GM13977 (cell line): ENCODE measurements around the gene FLRT2.

Experiments used
- DNase-seq: peaks from one replicate; pipeline ENCODE4 v3.0.0; 2012; ENCODE audit warnings: low spot score
- in situ Hi-C: fragments of 300-500 bp; cut with MboI; formaldehyde crosslinking; loops from one replicate; pipeline ENCODE4 v1.12.0; 2022; ENCODE audit warnings: low sequenced_read_pairs, low pct_unique_long_range_greater_than_20kb, mixed read lengths, inconsistent platforms; ENCODE audit not compliant: unreplicated experiment
- TF ChIP-seq, protein P1 (sequence below): IDR thresholded peaks from 2 replicates; pipeline ENCODE4 v1.5.1; 2012; ENCODE audit warnings: mild to moderate bottlenecking, control low read depth; ENCODE audit not compliant: insufficient read depth; ENCODE audit errors: extremely low read depth, missing control alignments

Gene FLRT2

DNA sequence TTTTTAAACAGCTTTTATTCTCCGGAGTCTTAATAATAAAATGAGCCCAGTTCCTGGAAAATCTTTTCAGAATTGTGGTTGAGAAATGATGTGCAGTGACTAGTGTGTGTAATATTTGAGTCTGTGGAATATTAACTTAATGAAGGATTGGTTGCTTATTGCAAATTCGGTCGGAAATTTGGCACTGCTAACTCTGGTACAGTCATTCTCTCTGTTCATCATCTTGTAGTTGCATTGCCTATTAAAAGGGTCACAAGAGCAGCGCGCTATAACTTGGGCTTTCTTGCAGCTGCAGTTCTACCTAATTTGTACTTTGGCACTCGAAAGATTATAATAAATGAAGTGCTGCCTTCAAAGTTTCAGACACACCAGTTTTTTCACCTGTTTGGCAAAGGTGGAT, 146.0 kb downstream of the FLRT2 start:
- in situ Hi-C loops: no loop called here

DNA sequence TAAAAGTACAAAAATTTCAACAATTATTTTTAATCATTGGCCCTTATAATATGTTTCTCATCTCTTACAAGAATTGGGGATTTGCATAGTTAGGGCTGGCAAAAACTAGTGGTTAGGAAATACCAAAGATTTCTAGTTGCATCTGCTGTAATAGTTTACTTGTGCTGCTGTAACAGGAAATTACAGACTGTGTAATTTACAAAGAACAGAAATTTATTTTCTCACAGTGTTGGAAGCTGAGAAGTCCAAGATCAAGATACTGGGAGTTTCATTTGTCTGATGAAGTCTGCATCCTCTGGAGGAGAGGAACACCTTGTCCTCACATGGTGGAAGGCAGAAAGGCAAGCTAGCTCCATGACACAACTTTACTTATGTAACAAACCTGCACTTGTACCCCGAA, 157.0 kb downstream of the FLRT2 start:
- no peak for DNase-seq
- TF ChIP-seq, protein P1, sequence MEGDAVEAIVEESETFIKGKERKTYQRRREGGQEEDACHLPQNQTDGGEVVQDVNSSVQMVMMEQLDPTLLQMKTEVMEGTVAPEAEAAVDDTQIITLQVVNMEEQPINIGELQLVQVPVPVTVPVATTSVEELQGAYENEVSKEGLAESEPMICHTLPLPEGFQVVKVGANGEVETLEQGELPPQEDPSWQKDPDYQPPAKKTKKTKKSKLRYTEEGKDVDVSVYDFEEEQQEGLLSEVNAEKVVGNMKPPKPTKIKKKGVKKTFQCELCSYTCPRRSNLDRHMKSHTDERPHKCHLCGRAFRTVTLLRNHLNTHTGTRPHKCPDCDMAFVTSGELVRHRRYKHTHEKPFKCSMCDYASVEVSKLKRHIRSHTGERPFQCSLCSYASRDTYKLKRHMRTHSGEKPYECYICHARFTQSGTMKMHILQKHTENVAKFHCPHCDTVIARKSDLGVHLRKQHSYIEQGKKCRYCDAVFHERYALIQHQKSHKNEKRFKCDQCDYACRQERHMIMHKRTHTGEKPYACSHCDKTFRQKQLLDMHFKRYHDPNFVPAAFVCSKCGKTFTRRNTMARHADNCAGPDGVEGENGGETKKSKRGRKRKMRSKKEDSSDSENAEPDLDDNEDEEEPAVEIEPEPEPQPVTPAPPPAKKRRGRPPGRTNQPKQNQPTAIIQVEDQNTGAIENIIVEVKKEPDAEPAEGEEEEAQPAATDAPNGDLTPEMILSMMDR: no peak
- in situ Hi-C loops: no loop called here

More for the DNA sequence above, 146.0 kb downstream of the FLRT2 start:
- no peak for DNase-seq
- TF ChIP-seq, protein P1: no peak

DNA sequence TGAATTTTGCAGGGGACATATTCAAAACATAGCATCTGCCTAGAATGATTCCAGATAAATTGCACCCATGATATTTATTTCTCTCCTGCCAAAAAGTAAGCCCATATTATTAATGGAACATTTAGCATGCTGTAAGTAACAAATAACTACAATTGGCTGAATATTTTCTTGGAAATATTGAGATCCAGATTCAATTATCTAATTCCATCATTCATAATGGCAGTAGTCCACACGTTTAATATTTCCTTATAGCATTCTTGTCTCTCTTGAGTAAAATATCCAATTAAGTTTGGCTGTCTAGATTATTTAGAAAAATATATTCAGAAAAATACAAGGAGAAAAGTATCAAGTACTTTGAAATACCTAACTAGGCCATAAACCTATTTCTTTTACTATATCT, 157.5 kb downstream of the FLRT2 start:
- DNase-seq: no peak
- TF ChIP-seq, protein P1: no peak
- in situ Hi-C loops: no loop called here

DNA sequence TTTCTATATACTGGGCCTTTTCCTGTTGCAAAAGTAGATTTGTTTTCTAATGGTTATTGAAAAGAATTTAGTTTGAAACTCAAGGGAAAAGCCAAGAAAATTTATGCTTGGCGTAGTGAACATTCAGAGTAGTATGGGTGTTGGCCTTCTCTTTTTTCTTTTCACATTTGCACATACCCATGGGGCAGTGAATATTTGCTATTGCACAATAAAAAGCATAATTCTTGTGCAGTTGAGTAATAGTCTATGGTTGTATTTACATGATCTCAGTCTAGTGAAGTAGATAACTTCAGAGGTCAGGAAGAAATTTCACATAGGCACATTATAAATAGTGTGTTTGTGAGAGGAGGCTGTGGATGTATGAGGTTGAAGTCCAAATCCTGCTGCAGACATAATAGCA, 158.1 kb downstream of the FLRT2 start:
- in situ Hi-C loops: no loop called here

DNA sequence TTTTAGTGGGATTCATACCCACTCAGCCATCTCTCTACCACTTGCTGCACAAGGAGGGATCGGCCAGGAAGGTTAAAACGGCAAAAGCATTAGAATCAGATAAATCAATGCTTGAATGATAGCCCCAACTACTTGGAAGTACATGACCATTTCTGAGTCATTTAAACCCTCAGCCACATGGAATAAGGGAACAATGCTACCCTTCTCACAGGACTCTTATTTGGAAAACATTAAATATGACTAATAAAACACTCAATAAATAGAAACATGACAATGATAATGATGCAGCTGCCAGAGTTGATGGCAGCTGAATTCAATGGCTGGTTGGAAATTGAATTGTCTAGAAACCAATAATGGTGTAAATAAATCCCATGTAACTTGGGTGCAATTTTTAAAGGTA, 165.4 kb downstream of the FLRT2 start:
- no peak for DNase-seq
- TF ChIP-seq, protein P1: no peak
- in situ Hi-C loops: no loop called here

More for the DNA sequence above, 158.1 kb downstream of the FLRT2 start:
- TF ChIP-seq, protein P1: no peak
- DNase-seq: no peak

DNA sequence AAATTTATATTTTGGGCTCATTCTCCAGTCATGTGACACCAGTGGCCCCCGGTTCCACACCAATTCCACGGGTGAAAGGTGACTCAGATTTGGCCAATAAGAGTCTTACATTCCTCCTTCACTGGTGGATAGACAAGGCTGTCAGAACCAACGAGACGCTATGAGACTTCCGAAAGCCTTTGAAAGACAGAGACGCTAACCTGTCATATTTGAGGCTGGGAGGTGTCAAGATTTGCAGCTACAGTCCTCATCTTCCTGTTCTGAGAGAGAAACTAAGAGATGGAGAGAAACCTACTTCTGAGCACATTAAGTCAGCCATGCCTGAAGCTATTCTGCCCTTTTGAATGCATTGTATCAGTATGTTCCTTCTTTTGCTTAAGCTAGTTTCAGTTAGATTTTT, 171.2 kb downstream of the FLRT2 start:
- TF ChIP-seq, protein P1: no peak
- in situ Hi-C loops: no loop called here

DNA sequence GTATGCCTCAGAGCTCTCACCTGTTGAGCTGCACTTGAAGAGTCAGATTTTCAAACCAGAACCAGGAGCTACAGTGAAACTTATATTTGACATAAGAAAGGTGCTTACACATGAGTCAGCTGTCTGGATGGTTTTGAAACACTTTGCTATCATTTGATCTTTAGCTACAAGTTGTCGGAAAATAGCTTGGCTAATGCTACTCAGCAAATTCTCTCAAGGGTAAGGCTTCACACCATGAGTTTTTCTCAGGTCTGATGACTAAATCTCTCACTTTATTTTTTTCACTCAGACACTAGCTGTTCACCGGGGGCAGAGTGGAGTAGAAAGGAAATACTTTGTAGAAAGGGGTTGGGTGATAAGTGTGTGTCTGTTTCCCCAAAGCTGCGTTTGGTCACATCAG, 171.8 kb downstream of the FLRT2 start:
- TF ChIP-seq, protein P1: no peak

More for the DNA sequence above, 171.2 kb downstream of the FLRT2 start:
- no peak for DNase-seq

More for the DNA sequence above, 171.8 kb downstream of the FLRT2 start:
- in situ Hi-C loops: no loop called here
- no peak for DNase-seq
